ENCODE measurements around the gene NDUFS7.

NDUFS7 gene

GRCh38 chr19:1384478-1385110 is 887 bp downstream of the NDUFS7 start:
- DNase-seq (ENCODE audit: low read depth in 2 of 2): no peak

DNA sequence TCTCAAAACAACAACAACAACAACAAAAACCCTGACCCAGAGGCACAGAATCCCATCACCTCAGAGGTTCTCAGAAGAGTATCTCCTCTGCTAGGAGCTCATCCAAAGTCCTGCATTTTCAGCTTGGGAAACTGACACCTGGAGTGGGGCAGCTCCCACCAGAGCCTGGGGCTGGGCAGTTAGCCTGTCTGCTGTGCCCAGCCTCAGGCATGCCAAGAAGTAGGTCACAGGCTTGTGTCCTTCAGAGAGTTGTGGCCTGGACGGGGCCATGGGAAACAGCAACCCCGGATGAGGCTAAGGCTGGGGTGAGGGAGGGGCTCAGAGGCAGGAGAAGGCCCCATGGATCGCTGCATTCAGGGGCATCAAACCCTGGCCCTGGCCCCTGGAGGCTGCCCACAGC is 2.1 kb downstream of the NDUFS7 start:
- DNase-seq (ENCODE audit: low read depth in 2 of 2): no peak

DNA sequence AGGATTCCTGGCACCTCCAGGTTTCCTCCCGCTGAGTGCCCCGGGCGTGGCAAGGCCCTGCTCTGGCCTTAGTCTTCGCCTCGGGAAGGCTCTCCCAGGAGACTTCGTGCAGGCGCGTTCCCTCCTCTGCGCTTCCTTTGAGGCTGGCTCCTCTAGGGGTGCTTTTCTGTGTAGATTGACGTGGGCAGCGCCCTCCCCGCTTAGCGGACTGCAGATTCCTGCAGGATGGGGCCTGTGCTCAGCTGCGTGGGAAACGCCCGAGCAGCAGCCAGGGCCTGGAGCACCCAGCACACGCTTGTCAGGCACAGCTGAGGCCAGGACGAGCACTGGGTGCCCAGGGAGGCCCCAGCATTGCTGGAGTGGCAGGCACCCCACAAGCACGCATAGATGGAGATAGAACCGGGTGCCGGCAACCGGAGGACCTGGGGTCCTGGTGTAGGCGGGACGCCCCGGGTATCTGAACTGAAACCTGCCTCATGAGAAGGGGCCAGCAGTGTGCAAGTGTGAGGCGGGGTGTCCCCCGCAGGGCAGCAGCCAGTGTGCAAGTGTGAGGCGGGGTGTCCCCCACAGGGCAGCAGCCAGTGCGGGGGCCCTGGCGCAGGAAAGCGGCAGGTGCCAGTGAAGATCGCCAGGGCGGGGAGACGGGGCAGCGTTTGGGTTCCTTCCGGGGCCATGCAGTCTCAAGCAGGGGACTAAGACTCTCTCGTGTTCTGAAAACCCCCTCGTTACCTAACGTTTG is 3.4 kb downstream of the NDUFS7 start:
- no peak for DNase-seq (ENCODE audit: low read depth in 2 of 2)

- DNase-seq (ENCODE audit: low read depth in 2 of 2): no peak
Measured at GRCh38 chr19:1387684-1388636, 4.3 kb downstream of the NDUFS7 start.

GRCh38 chr19:1388637-1389026 is 4.9 kb downstream of the NDUFS7 start:
- DNase-seq (ENCODE audit: low read depth in 2 of 2): no peak

- no peak for DNase-seq (ENCODE audit: low read depth in 2 of 2)
Measured at GRCh38 chr19:1389033-1389940, 5.6 kb downstream of the NDUFS7 start.

DNA sequence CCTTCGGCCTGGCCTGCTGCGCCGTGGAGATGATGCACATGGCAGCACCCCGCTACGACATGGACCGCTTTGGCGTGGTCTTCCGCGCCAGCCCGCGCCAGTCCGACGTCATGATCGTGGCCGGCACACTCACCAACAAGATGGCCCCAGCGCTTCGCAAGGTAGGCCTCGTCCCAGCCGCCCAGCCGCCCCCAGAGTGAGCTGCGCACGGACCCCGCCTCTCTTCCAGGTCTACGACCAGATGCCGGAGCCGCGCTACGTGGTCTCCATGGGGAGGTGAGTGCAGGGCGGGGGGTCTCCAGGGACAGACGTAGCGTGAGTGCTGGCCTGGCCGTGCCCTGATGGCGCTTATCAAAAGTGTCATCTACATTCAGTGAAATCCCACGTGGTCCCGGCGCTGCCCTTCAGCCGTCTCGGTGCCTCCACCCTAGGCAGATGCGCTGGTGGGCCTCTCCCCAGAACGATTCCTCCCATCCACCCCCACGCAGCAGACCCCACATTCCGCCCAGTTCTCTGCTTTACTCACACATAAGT is 7.2 kb downstream of the NDUFS7 start:
- no peak for DNase-seq (ENCODE audit: low read depth in 2 of 2)

DNA sequence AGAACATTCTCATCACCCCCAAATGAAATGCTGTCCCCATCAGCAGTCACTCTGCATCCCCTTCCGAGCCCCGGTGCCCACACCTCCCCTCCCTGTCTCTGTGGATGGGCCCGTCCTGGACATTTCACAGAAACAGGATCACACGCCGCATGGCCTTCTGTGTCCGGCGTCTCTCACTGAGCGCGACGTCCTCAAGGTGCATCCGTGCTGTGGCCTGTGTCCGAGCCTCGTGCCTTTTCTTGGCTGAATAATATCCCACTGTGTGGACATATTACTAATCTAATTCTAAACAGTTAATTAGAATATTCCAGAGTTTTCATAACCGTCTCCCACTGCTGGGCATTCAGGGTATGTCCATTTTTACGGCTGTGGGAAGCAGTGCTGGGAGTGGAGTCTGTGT is 8.7 kb downstream of the NDUFS7 start:
- DNase-seq (ENCODE audit: low read depth in 2 of 2): no peak

GRCh38 chr19:1392939-1393530 is 9.3 kb downstream of the NDUFS7 start:
- DNase-seq (ENCODE audit: low read depth in 2 of 2): no peak

DNA sequence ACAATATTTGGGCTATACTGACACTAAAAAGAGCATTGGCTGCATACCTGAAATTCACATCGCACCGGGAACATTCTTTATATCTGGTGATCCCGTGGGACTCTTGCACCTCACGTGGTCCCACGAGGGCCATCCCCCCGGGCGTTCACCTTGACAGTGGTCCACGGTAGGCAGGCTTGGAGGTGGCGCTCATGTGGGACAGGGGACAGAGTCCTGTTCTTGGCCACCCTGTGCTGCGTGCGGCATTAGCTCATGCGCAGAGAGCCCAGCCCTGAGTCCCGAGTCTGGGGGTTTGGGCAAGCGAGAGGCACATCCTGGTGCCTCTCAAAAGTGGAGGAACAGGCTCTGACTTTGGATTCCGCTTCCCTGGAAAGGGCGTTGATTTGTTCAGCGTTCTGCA is 10.1 kb downstream of the NDUFS7 start:
- DNase-seq (ENCODE audit: low read depth in 2 of 2): no peak

- DNase-seq (ENCODE audit: low read depth in 2 of 2): no peak
Measured at GRCh38 chr19:1394252-1395193, 10.8 kb downstream of the NDUFS7 start.

DNA sequence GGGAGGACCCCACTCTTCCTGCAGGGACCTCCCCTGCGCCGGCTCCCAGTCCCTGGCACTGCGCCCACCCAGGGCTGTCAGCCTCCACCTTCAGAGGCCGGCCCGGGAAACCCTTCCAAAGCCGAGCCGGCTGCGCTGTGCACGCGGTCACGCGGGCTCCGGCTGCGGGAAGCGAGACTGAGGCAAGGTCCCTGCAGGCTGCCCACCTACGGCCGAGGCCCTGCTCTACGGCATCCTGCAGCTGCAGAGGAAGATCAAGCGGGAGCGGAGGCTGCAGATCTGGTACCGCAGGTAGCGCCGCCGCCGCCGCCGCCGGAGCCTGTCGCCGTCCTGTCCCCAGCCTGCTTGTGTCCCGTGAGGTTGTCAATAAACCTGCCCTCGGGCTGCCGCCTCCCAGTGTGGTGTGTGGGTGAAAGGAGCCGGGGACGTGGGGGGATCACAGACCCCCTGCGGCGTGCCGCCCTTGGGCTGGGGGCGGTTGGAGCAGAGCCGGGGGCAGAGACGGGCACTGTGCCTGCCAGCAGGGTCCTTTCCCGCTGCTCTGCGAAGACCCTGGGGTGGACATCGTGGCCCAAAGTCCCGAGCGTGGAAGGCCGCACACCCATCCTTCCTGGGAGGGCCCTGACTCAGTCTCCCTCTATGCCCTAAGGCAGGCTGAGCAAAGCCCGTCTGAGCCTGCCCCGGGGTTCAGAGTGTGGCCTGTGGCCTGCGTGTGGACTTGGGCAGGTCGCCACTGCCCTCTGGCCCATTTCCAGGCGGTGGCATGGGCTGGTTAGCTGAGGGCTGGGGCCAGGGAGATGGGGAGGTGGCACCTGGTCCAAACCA is 11.7 kb downstream of the NDUFS7 start:
- no peak for DNase-seq (ENCODE audit: low read depth in 2 of 2)

GRCh38 chr19:1396019-1396767 is 12.5 kb downstream of the NDUFS7 start:
- DNase-seq (ENCODE audit: low read depth in 2 of 2): no peak

- DNase-seq (ENCODE audit: low read depth in 2 of 2): no peak
Measured at GRCh38 chr19:1396768-1397679, 13.3 kb downstream of the NDUFS7 start.

GRCh38 chr19:1397838-1398237 is 14.1 kb downstream of the NDUFS7 start:
- no peak for DNase-seq (ENCODE audit: low read depth in 2 of 2)

DNA sequence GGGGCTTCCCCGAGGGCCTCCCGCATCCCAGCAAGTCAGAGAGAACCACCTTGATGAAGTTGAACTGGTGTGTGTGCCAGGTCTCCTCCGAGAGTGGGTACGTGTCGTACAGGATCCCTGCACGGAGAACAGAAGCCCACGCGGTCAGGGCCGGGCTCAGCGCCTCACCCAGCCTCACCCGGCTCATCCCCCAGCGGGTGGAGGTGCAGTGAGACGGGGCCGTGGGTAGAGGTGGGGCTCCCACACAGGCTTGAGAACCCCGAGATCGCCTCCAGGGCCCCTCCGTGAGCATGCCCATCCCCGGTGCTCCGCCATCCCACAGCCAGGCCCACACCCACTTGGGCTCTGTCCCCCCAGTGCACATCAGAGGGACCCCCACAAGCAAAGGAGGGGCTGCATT is 15.4 kb downstream of the NDUFS7 start:
- DNase-seq (ENCODE audit: low read depth in 2 of 2): no peak

- no peak for DNase-seq (ENCODE audit: low read depth in 2 of 2)
Measured at GRCh38 chr19:1399745-1400144, 16.0 kb downstream of the NDUFS7 start.
